ENCODE measurements around the gene KCNC3.

- TF ChIP-seq CTCF (conservative IDR thresholded peaks at IDR 0.05; ENCODE audit: low read length) (no peak), EZH2phosphoT487 (IDR thresholded peaks at IDR 0.05; ENCODE audit: borderline replicate concordance) (no peak)
Measured at GRCh38 chr19:50313812-50314536, 15.2 kb downstream of the KCNC3 start.

All from Loucy (cell line).